Epithelial cell of proximal tubule (primary cell): ENCODE measurements around the gene ATG4D. TPM values are rescaled to one million over a fixed set of nuclear protein-coding genes. Genes with fewer than 3 reads are reported as not detected.

Source experiments
- DNase-seq: peaks from one replicate; pipeline ENCODE4 v3.0.0-alpha.2; 2011; ENCODE audit warnings: low read depth
- H3K4me3 ChIP-seq: 2 replicates; pipeline ENCODE4 v1.5.1; 2011; ENCODE audit warnings: low read depth, mild to moderate bottlenecking, low read length
- total RNA-seq: library from RNA; depleted of rRNA; stranded (reverse); fragments of >200 nt; gene quantifications from 2 replicates; pipeline ENCODE4 v1.2.3, GENCODE V29; 2015
- TF ChIP-seq, protein P1 (sequence below): conservative IDR thresholded peaks from 2 replicates; pipeline ENCODE4 v1.5.1; 2012; ENCODE audit warnings: low read depth, mild to moderate bottlenecking, low read length

ATG4D gene
- total RNA-seq, 1 donor from 2014 or later, result 31.4 TPM

DNA sequence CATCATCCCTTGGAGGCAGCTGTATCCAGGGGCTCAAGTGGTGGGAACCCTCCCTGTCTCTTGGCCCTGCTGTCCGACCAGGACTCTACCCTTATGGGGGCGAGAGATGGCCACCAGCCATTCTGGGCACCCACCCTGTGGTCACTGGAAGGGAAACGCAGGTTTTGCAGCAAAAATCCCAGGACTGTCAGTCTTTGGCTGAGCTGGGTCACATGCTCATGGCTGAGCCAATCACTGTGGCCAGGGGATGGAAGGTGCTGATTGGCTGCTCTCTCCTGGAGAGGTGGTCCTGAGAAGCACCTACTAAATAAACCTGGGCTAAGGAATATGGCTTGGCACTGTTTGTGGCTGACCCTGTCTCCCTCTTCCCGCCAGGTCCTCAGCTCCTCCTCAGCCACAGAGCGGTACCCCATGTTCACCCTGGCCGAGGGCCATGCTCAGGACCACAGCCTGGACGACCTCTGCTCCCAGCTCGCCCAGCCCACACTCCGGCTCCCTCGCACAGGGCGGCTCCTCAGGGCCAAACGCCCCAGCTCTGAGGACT is 8.9 kb downstream of the ATG4D start:
- no peak overlapping the region for H3K4me3 ChIP-seq
- TF ChIP-seq, protein P1, sequence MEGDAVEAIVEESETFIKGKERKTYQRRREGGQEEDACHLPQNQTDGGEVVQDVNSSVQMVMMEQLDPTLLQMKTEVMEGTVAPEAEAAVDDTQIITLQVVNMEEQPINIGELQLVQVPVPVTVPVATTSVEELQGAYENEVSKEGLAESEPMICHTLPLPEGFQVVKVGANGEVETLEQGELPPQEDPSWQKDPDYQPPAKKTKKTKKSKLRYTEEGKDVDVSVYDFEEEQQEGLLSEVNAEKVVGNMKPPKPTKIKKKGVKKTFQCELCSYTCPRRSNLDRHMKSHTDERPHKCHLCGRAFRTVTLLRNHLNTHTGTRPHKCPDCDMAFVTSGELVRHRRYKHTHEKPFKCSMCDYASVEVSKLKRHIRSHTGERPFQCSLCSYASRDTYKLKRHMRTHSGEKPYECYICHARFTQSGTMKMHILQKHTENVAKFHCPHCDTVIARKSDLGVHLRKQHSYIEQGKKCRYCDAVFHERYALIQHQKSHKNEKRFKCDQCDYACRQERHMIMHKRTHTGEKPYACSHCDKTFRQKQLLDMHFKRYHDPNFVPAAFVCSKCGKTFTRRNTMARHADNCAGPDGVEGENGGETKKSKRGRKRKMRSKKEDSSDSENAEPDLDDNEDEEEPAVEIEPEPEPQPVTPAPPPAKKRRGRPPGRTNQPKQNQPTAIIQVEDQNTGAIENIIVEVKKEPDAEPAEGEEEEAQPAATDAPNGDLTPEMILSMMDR, result no peak
- no peak for DNase-seq

DNA sequence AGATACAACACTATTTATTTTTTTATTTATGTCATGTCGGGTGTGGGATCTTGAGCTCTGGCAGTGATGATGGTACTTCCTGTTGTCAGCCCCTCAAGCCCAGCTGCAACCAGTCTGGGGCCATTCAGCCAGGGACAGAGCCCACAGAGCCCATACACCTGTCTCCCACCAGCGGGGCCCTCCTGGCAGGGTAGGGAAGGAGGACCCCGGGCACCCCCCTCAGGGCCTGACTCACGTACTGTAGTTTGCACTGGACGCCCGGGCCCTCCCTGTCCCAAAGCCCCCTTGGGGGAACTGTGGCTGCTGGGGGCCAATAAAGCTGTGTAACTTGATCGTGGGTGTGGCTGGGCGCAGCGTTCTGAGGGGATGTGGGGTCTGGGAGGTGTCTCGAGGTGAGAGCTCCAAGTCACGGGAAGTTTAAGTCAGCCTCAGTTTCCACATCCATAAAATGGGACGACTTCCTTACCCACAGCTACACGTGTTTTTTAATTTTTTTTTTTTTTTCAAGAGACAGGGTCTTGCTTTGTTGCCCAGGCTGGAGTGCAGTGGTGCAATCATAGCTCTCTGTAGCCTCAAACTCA is 9.5 kb downstream of the ATG4D start:
- no peak for DNase-seq
- TF ChIP-seq, protein P1, result no peak
- no peak overlapping the region for H3K4me3 ChIP-seq

DNA sequence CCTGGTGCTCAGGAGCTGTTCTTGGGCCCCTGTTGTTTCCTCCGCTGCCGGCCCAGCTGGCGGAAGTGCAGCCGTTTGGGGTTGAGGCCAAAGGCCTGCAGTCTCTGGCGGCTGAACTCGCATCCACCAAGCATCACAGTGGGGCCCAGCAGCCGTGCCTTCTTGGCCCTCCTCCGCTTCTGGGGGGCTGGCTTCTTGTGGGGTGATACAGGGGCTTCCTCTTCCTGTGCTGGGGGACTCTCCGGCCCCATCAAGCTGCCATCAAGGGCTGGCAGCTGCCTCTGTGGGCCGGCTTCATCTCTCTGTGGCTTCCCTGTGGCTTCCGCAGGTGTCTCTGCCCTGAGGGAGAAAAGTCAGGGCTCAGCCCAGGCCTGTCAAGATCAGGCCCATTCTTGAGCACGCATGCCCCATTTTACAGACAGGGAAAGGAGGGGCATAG is 10.3 kb downstream of the ATG4D start:
- no peak for DNase-seq
- TF ChIP-seq, protein P1, result no peak
- H3K4me3 ChIP-seq, result no peak overlapping the region

DNA sequence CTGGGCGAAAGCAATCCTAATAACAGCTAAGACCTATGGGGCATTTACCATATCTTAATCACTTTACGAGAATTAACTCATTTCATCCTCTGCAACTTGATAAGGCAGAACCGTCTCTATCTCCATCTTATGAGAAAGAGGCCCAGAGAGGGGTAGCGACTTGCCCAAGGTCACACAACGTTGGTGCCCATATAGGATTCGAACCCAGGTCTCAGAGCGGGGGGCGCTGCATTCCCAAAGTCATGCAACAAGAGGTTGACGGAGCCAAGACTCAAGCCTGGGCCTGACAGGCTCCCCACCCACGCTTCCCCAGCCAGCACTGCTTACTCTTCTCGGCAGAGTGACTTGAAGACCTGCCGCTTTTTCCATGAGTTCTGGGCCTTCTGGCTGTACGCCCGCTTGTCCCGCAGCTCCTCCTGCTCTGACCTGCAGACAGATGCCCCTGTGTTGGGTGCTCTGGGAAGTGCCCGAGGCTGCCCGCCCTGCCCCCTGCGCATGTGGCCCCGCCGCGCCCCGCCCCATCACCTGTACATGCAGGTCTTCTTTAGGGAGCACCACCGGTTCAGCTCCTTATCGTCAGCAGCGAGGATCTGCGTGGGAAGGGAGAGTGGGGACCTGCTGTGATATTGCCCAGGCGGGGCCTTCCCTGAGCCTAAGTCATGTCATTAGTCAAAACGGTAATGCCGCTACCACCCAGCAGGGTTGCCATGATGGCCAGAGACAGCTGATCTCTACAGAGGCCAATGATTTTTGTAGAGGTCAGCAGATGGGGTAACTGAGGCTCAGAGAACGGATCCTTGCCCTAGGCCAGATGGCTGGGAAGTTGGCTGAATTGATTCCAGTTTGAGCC is 11.3 kb downstream of the ATG4D start:
- TF ChIP-seq, protein P1, result peak; percentile 8
- DNase-seq, result no peak
- H3K4me3 ChIP-seq, result no peak overlapping the region

DNA sequence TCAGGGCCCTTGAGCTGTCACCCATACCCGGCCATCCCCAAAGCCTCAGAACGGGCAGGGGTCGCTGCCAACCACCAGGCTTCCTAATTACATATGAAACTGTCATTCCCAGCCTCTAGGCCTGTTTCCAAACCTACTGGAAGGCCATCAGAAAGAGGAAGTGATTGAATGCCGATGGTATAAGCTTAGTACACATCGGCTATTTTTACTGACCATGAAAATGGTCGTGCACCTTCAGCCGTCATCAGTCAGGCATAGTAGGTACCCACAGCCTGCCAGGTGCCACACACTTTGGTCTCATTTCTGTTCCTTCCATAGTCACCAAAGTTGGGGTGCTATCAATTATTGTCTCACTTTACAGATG is 11.9 kb downstream of the ATG4D start:
- no peak overlapping the region for H3K4me3 ChIP-seq
- TF ChIP-seq, protein P1, result no peak
- no peak for DNase-seq

DNA sequence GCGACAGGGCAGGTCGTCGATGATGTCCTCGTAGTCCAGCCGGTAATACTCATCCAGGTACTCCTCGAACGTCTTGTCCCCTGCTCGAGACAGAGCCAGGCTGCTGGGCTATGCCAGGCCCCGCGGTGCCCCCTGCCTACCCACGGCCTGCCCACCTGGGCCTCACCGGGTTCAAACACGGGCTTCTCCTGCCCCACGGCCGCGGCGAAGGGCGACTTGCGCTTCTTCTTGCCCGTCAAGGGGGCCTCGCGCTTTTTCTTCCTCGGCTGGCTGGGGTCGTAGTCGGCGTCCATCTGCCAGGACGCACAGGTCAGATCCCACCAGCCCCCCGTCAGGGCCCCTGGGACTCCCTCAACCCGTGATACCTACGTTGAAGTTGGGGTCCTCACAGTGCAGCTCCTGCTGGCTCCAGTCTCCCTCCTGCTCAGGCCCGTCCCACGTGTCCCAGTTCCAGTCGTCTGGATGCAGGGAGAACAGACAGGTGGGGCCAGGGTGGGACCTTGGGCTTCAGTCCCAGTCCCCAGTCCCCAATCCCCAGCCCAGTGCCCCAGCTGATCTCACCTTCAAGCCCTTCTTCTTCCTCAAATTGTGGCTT is 14.0 kb downstream of the ATG4D start:
- TF ChIP-seq, protein P1, result no peak
- H3K4me3 ChIP-seq, result no peak overlapping the region
- no peak for DNase-seq
